H1 (cell line): ENCODE data around the gene HBD. TPM values are rescaled to one million over a fixed set of nuclear protein-coding genes. Genes with fewer than 3 reads are reported as not detected.

ENCODE experiments used
- CTCF ChIA-PET: fragments of 300-600 bp; sonication (Branson Sonifier 250); formaldehyde crosslinking; loops from one replicate; lab custom pipeline; 2021; ENCODE audit not compliant: partially characterized antibody; lab: Charles Lee
- POLR2A ChIA-PET: fragments of 300-600 bp; sonication (Branson Sonifier 250); formaldehyde crosslinking; loops from one replicate; lab custom pipeline; 2021; ENCODE audit warnings: inconsistent platforms; ENCODE audit not compliant: partially characterized antibody; lab: Charles Lee
- DNase-seq, 2 experiments: peaks; one replicate each; pipeline versions ENCODE4 v3.0.0 to v3.0.0-alpha.2; 2010 to 2022; ENCODE audit warnings: low spot score in 2 of 2, low read depth in 1 of 2, mixed read lengths in 1 of 2
- FAIRE-seq: peaks from 2 replicates; lab custom pipeline; 2011; peaks lifted over from hg19 to GRCh38; lab: Jason Lieb, UNC
- H2AFZ ChIP-seq: 2 replicates; pipeline ENCODE4 v1.8.1; 2012; ENCODE audit warnings: low read length, inconsistent platforms
- H2AK5ac ChIP-seq: 2 replicates; pipeline ENCODE4 v1.6.1; 2013; ENCODE audit warnings: low read depth, low read length
- H2BK120ac ChIP-seq: replicated peaks from 2 replicates; pipeline ENCODE3; 2013; ENCODE audit warnings: low read depth, low read length, inconsistent platforms
- H2BK12ac ChIP-seq: 2 replicates; pipeline ENCODE4 v1.6.1; 2013; ENCODE audit warnings: low read depth, low read length
- H2BK15ac ChIP-seq: 2 replicates; pipeline ENCODE4 v1.6.1; 2013; ENCODE audit warnings: low read length
- H2BK20ac ChIP-seq: 2 replicates; pipeline ENCODE4 v1.6.1; 2013; ENCODE audit warnings: low read length
- H2BK5ac ChIP-seq: 2 replicates; pipeline ENCODE4 v1.6.1; 2013; ENCODE audit warnings: low read depth, low read length
- H3K14ac ChIP-seq: 2 replicates; pipeline ENCODE4 v1.6.1; 2013; ENCODE audit warnings: inconsistent platforms; ENCODE audit not compliant: insufficient read length
- H3K18ac ChIP-seq: 2 replicates; pipeline ENCODE4 v1.6.1; 2013; ENCODE audit warnings: low read length; ENCODE audit errors: extremely low read depth
- H3K23ac ChIP-seq: 2 replicates; pipeline ENCODE4 v1.6.1; 2013; ENCODE audit warnings: inconsistent platforms; ENCODE audit not compliant: insufficient read length
- H3K23me2 ChIP-seq: 2 replicates; pipeline ENCODE4 v1.6.1; 2013; ENCODE audit warnings: low read depth, low read length
- H3K27ac ChIP-seq: 2 replicates; pipeline ENCODE4 v1.6.1; 2011; ENCODE audit warnings: low read depth, low read length, inconsistent platforms
- H3K27me3 ChIP-seq, 4 experiments: replicated peaks in 1 of 4; 1 replicate in 1 of 4; 2 replicates in 3 of 4; pipeline versions ENCODE4 v1.6.1 to v1.8.1; 2011 to 2013; ENCODE audit warnings: low read length in 3 of 4, mild to moderate bottlenecking in 3 of 4, inconsistent platforms in 2 of 4, mixed read lengths in 2 of 4, moderate library complexity in 1 of 4; ENCODE audit not compliant: control insufficient read depth in 3 of 4, insufficient read depth in 3 of 4; ENCODE audit errors: extremely low read depth in 1 of 4
- H3K36me3 ChIP-seq, 4 experiments: 2 replicates each; pipeline versions ENCODE4 v1.6.1 to v1.8.1; 2011 to 2013; ENCODE audit warnings: mild to moderate bottlenecking in 4 of 4, low read length in 3 of 4, moderate library complexity in 2 of 4, control low read depth in 1 of 4, inconsistent platforms in 1 of 4; ENCODE audit not compliant: insufficient read depth in 4 of 4, control insufficient read depth in 2 of 4
- H3K4ac ChIP-seq: replicated peaks from 2 replicates; pipeline ENCODE3; 2013; ENCODE audit warnings: low read length, low read depth, mixed read lengths, inconsistent platforms; ENCODE audit not compliant: insufficient read length
- H3K4me1 ChIP-seq, 4 experiments: replicated peaks in 1 of 4; 1 replicate in 1 of 4; 2 replicates in 3 of 4; pipeline versions ENCODE4 v1.6.1 to v1.8.1; 2011 to 2013; ENCODE audit warnings: low read length in 3 of 4, inconsistent platforms in 2 of 4, mixed read lengths in 1 of 4; ENCODE audit not compliant: insufficient read depth in 4 of 4, control insufficient read depth in 3 of 4
- H3K4me2 ChIP-seq, 2 experiments: 2 replicates each; pipeline versions ENCODE4 v1.6.1 to v1.8.1; 2011 to 2013; ENCODE audit warnings: low read depth in 2 of 2, low read length in 2 of 2, control low read depth in 1 of 2, inconsistent platforms in 1 of 2, mild to moderate bottlenecking in 1 of 2; ENCODE audit not compliant: insufficient read depth in 1 of 2
- H3K4me3 ChIP-seq, 4 experiments: fragments of 200-600, 300-600 bp in 1 of 4; sonication (generic), shearing (Covaris generic), sonication (Bioruptor Twin) in 1 of 4; 2 replicates each; pipeline versions ENCODE4 v1.5.1 to v1.8.1; 2011 to 2016; ENCODE audit warnings: low read length in 4 of 4, low read depth in 3 of 4, control low read depth in 2 of 4, inconsistent platforms in 2 of 4, mild to moderate bottlenecking in 2 of 4, mixed read lengths in 1 of 4, moderate library complexity in 1 of 4; ENCODE audit not compliant: insufficient read depth in 2 of 4; ENCODE audit errors: extremely low read depth in 1 of 4
- H3K56ac ChIP-seq: replicated peaks from 2 replicates; pipeline ENCODE3; 2013; ENCODE audit warnings: low read depth, mild to moderate bottlenecking, mixed read lengths, low read length, inconsistent platforms; ENCODE audit not compliant: insufficient read length
- H3K79me1 ChIP-seq: 2 replicates; pipeline ENCODE4 v1.6.1; 2013; ENCODE audit warnings: low read depth, low read length, control low read depth
- H3K79me2 ChIP-seq, 2 experiments: 2 replicates each; pipeline versions ENCODE4 v1.6.1 to v1.8.1; 2012 to 2013; ENCODE audit warnings: low read length in 2 of 2, mild to moderate bottlenecking in 2 of 2, inconsistent platforms in 1 of 2; ENCODE audit not compliant: insufficient read depth in 2 of 2, control insufficient read depth in 1 of 2
- H3K9ac ChIP-seq, 4 experiments: replicated peaks in 1 of 4; 1 replicate in 1 of 4; 2 replicates in 3 of 4; pipeline versions ENCODE4 v1.6.1 to v1.8.1; 2011 to 2013; ENCODE audit warnings: low read depth in 3 of 4, low read length in 3 of 4, control low read depth in 2 of 4, mild to moderate bottlenecking in 2 of 4, moderate library complexity in 2 of 4, inconsistent platforms in 1 of 4; ENCODE audit errors: extremely low read depth in 1 of 4
- H3K9me3 ChIP-seq, 2 experiments: 2 replicates each; pipeline versions ENCODE4 v1.6.1 to v1.8.1; 2012 to 2013; ENCODE audit warnings: mild to moderate bottlenecking in 2 of 2, moderate library complexity in 2 of 2, control low read depth in 1 of 2, inconsistent platforms in 1 of 2, low read depth in 1 of 2, low read length in 1 of 2, mixed read lengths in 1 of 2; ENCODE audit not compliant: insufficient read depth in 2 of 2
- H4K20me1 ChIP-seq, 2 experiments: replicated peaks in 1 of 2; 2 replicates each; pipeline versions ENCODE3 to v1.8.1; 2011 to 2013; ENCODE audit warnings: inconsistent platforms in 2 of 2, low read length in 2 of 2, mild to moderate bottlenecking in 1 of 2; ENCODE audit not compliant: insufficient read depth in 2 of 2, control insufficient read depth in 1 of 2
- H4K5ac ChIP-seq: 2 replicates; pipeline ENCODE4 v1.6.1; 2013; ENCODE audit warnings: low read length, low read depth, mixed read lengths, inconsistent platforms; ENCODE audit not compliant: insufficient read length
- H4K8ac ChIP-seq: 2 replicates; pipeline ENCODE4 v1.8.0; 2013; ENCODE audit warnings: mild to moderate bottlenecking, moderate library complexity, low read length, inconsistent platforms; ENCODE audit not compliant: insufficient read depth; ENCODE audit errors: extremely low read depth
- H4K91ac ChIP-seq: replicated peaks from 2 replicates; pipeline ENCODE3; 2013; ENCODE audit warnings: low read length, mixed read lengths, inconsistent platforms; ENCODE audit not compliant: insufficient read length
- BRCA1 ChIP-seq: IDR thresholded peaks from 2 replicates; pipeline ENCODE4 v1.6.1; 2012; ENCODE audit warnings: low read depth, low read length, improper control_type of control experiment
- EP300 ChIP-seq, 2 experiments: IDR thresholded peaks; 1 replicate in 1 of 2; 2 replicates in 1 of 2; pipeline ENCODE4 v1.6.1; 2011 to 2012; ENCODE audit warnings: low read depth in 2 of 2, low read length in 2 of 2, mild to moderate bottlenecking in 2 of 2, borderline replicate concordance in 1 of 2, inconsistent platforms in 1 of 2, moderate library complexity in 1 of 2
- GTF2F1 ChIP-seq: IDR thresholded peaks from 2 replicates; pipeline ENCODE4 v1.6.1; 2012; ENCODE audit warnings: low read depth, low read length, improper control_type of control experiment, borderline replicate concordance
- JUN ChIP-seq: IDR thresholded peaks from 2 replicates; pipeline ENCODE4 v1.6.1; 2011; ENCODE audit warnings: low read depth, mild to moderate bottlenecking, improper control_type of control experiment, low read length
- MAFK ChIP-seq: IDR thresholded peaks from 2 replicates; pipeline ENCODE4 v1.6.1; 2012; ENCODE audit warnings: low read depth, mild to moderate bottlenecking, improper control_type of control experiment, low read length
- POU5F1 ChIP-seq: IDR thresholded peaks from 2 replicates; pipeline ENCODE4 v1.6.1; 2011; ENCODE audit warnings: low read depth, mild to moderate bottlenecking, low read length, moderate library complexity
- SP4 ChIP-seq: IDR thresholded peaks from 2 replicates; pipeline ENCODE4 v1.6.1; 2012; ENCODE audit warnings: low read length, inconsistent platforms
- SRF ChIP-seq: IDR thresholded peaks from 2 replicates; pipeline ENCODE4 v1.6.1; 2011; ENCODE audit warnings: mild to moderate bottlenecking, low read depth, low read length, moderate library complexity
- TEAD4 ChIP-seq: IDR thresholded peaks from 2 replicates; pipeline ENCODE4 v1.6.1; 2012; ENCODE audit warnings: low read depth, low read length, inconsistent platforms, mixed read lengths
- WGBS, 2 experiments: shearing (Covaris generic) in 1 of 2; methylation state at CpG; one replicate each; pipeline versions ENCODE4 v1.1.6 to v1.1.7; 2013 to 2015; ENCODE audit warnings: low lambda C conversion rate in 2 of 2, mixed read lengths in 2 of 2, inconsistent platforms in 1 of 2, low coverage in 1 of 2, missing lambda C conversion rate in 1 of 2; ENCODE audit not compliant: insufficient replicate concordance in 2 of 2, insufficient coverage in 1 of 2, insufficient read length in 1 of 2; ENCODE audit errors: extremely low coverage in 1 of 2, missing lambda C conversion rate in 1 of 2; 5-methylcytosine and 5-hydroxymethylcytosine counted together
- polyA plus RNA-seq, 7 experiments: library from polyadenylated mRNA; depleted of rRNA in 3 of 7; stranded (reverse) in 5 of 7; unstranded in 2 of 7; fragments of >200 nt in 5 of 7; fragments of 200-250 nt in 2 of 7; gene quantifications; 1 replicate in 5 of 7; 2 replicates in 1 of 7; 4 replicates in 1 of 7; pipeline versions ENCODE4 v1.2.1 to v1.2.3, GENCODE V29; 2011 to 2013; ENCODE audit warnings: missing spikeins in 2 of 7, mixed read lengths in 2 of 7
- total RNA-seq: library from RNA; stranded (reverse); fragmentation: NEBNext Ultra II Directional; extraction: Animal tissue kit (Norgen Biotek cat#: 25700); gene quantifications from 2 replicates; pipeline ENCODE4 v1.2.1, GENCODE V29; 2021
- TF ChIP-seq, protein P1 (sequence below), 3 experiments: IDR thresholded peaks; 1 replicate in 2 of 3; 2 replicates in 1 of 3; pipeline versions ENCODE4 v1.5.1 to v1.6.1; 2011; ENCODE audit warnings: low read length in 3 of 3, mild to moderate bottlenecking in 3 of 3, inconsistent platforms in 2 of 3, low read depth in 1 of 3, moderate library complexity in 1 of 3; ENCODE audit not compliant: insufficient read depth in 1 of 3; ENCODE audit errors: control extremely low read depth in 1 of 3
- TF ChIP-seq, protein P2 (sequence below): IDR thresholded peaks from 2 replicates; pipeline ENCODE4 v1.6.1; 2012; ENCODE audit warnings: low read length, inconsistent platforms

The HBD gene
- total and polyA plus RNA-seq, 2 of the 8 experiments (the other 6 are each of a cell fraction or from before 2014, with no cell fraction given) = not detected

DNA sequence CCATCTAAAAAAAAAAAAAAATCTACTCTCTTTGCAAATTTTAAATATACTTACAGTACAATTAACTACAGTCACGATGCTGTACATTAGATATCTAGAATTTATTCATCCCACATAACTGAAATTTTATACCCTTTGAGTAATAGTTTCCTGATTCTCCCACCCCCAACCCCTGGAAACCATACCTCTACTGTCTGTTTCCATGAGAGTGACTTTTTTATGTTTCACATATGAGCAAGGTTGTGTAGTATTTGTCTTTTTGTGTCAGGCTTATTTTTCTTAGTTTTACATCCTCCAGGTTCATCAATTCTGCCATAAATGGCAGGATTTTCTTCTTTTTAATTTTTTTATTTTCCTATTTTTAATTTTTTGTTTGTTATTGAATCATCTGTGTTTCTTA lies 10.6 kb downstream of the HBD start:
- Histone ChIP-seq H3K27ac (no peak overlapping the region), H3K23ac (no peak overlapping the region), H3K23me2 (no peaks in the 10 kb centered on the region), H3K36me3 (no peaks in the 10 kb centered on the region), H3K79me2 (no peaks in the 10 kb centered on the region), H2BK120ac (no peak overlapping the region), H2BK5ac (no peak overlapping the region), H3K9me3 (peaks cover 4 to 6% of the 10 kb centered on the region in 2 experiments; a peak in 2 of 4 replicates), H4K91ac (no peak overlapping the region), H3K9ac (no peak overlapping the region), H3K18ac (no peak overlapping the region), H2BK12ac (no peak overlapping the region), H2BK20ac (no peak overlapping the region), H2BK15ac (no peak overlapping the region), H3K56ac (no peak overlapping the region), H3K4ac (no peak overlapping the region), H2AK5ac (no peak overlapping the region), H3K4me2 (no peak overlapping the region), H4K8ac (no peak overlapping the region), H3K4me3 (no peak overlapping the region), H4K20me1 (no peaks in the 10 kb centered on the region), H3K14ac (no peak overlapping the region), H4K5ac (no peak overlapping the region), H3K4me1 (no peaks in the 10 kb centered on the region), H2AFZ (no peak overlapping the region), H3K27me3 (no peaks in the 10 kb centered on the region), H3K79me1 (no peaks in the 10 kb centered on the region)
- ChIA-PET POLR2A (no interaction called here), CTCF (no interaction called here)
- no peak for FAIRE-seq
- WGBS, 2 experiments = 83% methylated on average over 1 of the region's 1 CpG; no CpG with 5 or more reads in 1 of the 2 experiments
- DNase-seq = no peak
- TF ChIP-seq JUN (no peak), SRF (no peak), MAFK (no peak), TEAD4 (no peak), POU5F1 (no peak), GTF2F1 (no peak), BRCA1 (no peak), EP300 (IDR thresholded peaks at IDR 0.05; ENCODE audit: borderline replicate concordance in 1 of 2, low read depth in 2 of 2, low read length in 2 of 2) (no peak), SP4 (no peak)
- TF ChIP-seq, protein P1, sequence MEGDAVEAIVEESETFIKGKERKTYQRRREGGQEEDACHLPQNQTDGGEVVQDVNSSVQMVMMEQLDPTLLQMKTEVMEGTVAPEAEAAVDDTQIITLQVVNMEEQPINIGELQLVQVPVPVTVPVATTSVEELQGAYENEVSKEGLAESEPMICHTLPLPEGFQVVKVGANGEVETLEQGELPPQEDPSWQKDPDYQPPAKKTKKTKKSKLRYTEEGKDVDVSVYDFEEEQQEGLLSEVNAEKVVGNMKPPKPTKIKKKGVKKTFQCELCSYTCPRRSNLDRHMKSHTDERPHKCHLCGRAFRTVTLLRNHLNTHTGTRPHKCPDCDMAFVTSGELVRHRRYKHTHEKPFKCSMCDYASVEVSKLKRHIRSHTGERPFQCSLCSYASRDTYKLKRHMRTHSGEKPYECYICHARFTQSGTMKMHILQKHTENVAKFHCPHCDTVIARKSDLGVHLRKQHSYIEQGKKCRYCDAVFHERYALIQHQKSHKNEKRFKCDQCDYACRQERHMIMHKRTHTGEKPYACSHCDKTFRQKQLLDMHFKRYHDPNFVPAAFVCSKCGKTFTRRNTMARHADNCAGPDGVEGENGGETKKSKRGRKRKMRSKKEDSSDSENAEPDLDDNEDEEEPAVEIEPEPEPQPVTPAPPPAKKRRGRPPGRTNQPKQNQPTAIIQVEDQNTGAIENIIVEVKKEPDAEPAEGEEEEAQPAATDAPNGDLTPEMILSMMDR (IDR thresholded peaks at IDR 0.05; ENCODE audit: control extremely low read depth in 1 of 3, insufficient read depth in 1 of 3, low read depth in 1 of 3, low read length in 3 of 3) = no peak
- TF ChIP-seq, protein P2, sequence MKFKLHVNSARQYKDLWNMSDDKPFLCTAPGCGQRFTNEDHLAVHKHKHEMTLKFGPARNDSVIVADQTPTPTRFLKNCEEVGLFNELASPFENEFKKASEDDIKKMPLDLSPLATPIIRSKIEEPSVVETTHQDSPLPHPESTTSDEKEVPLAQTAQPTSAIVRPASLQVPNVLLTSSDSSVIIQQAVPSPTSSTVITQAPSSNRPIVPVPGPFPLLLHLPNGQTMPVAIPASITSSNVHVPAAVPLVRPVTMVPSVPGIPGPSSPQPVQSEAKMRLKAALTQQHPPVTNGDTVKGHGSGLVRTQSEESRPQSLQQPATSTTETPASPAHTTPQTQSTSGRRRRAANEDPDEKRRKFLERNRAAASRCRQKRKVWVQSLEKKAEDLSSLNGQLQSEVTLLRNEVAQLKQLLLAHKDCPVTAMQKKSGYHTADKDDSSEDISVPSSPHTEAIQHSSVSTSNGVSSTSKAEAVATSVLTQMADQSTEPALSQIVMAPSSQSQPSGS = no peak
